ENCODE results near the gene ADAMTS14.
"Not testable (repeated sequence)": the region's sequence is repeated elsewhere in the genome, so short reads cannot be mapped to it uniquely, and the experiment has no call there.

GRCh38 chr10:70634515-70634914, 37.8 kb upstream of the ADAMTS14 start:
- not testable (repeated sequence) for TF ChIP-seq CTCF (IDR thresholded peaks at IDR 0.05; ENCODE audit: borderline replicate concordance, extremely low read depth, low read length, poor library complexity, severe bottlenecking); EZH2 (IDR thresholded peaks at IDR 0.05; ENCODE audit: borderline replicate concordance, low read depth, low read length, severe bottlenecking)
